Kidney (tissue), 14 donors: ENCODE data around the gene ITIH1. TPM values are rescaled to one million over a fixed set of nuclear protein-coding genes. Genes with fewer than 3 reads are reported as not detected.

Experiments
- DNase-seq, 5 donors: peaks; one replicate each; pipeline ENCODE4 v3.0.0-alpha.2; 2013 to 2020
- FAIRE-seq: peaks from 2 replicates; lab custom pipeline; 2012; peaks lifted over from hg19 to GRCh38; lab: Jason Lieb, UNC
- H3K27ac ChIP-seq, 2 donors: one replicate each; pipeline ENCODE4 v1.7.0; 2013; ENCODE audit warnings: low read depth in 2 of 2, low read length in 2 of 2, inconsistent platforms in 1 of 2
- H3K27me3 ChIP-seq: one replicate; pipeline ENCODE4 v1.7.1; 2013; ENCODE audit warnings: low read length, inconsistent platforms; ENCODE audit not compliant: control insufficient read depth, insufficient read depth
- H3K36me3 ChIP-seq, 3 donors: one replicate each; pipeline versions ENCODE4 v1.7.0 to v1.7.1; 2013; ENCODE audit warnings: low read length in 3 of 3, control low read depth in 1 of 3, inconsistent platforms in 1 of 3; ENCODE audit not compliant: insufficient read depth in 3 of 3, control insufficient read depth in 2 of 3
- H3K4me1 ChIP-seq, 3 donors: one replicate each; pipeline versions ENCODE4 v1.7.0 to v1.7.1; 2013; ENCODE audit warnings: low read length in 3 of 3, inconsistent platforms in 1 of 3, low read depth in 1 of 3; ENCODE audit not compliant: control insufficient read depth in 2 of 3, insufficient read depth in 2 of 3
- H3K4me3 ChIP-seq, 3 donors: one replicate each; pipeline versions ENCODE4 v1.7.0 to v1.8.1; 2013; ENCODE audit warnings: low read length in 3 of 3, control low read depth in 1 of 3, inconsistent platforms in 1 of 3
- H3K9ac ChIP-seq, 3 donors: one replicate each; pipeline versions ENCODE4 v1.7.0 to v1.7.1; 2013; ENCODE audit warnings: low read length in 3 of 3, control low read depth in 1 of 3, inconsistent platforms in 1 of 3
- H3K9me3 ChIP-seq, 3 donors: one replicate each; pipeline versions ENCODE4 v1.7.0 to v1.7.1; 2013; ENCODE audit warnings: low read length in 3 of 3, control low read depth in 1 of 3, inconsistent platforms in 1 of 3; ENCODE audit not compliant: control insufficient read depth in 2 of 3, insufficient read depth in 1 of 3
- CTCF ChIP-seq: IDR thresholded peaks from 3 replicates; pipeline ENCODE4 v1.5.1; 2012; ENCODE audit warnings: mild to moderate bottlenecking, moderate library complexity, borderline replicate concordance; ENCODE audit not compliant: insufficient read depth; ENCODE audit errors: extremely low read depth
- intact Hi-C: fragments of 100-400 bp; cut with DNase I; formaldehyde crosslinking; loops from one replicate; pipeline ENCODE4 v1.11.1; 2022
- polyA plus RNA-seq: library from polyadenylated mRNA; stranded (reverse); fragments of 350-450 nt; fragmentation: Illumina TruSeq; extraction: RNeasy Lipid Tissue Mini Kit (QIAGEN cat#74804); gene quantifications from one replicate; pipeline ENCODE4 v1.2.3, GENCODE V29; 2014; ENCODE audit warnings: low read depth, low replicate concordance; ENCODE audit not compliant: insufficient read depth
- total RNA-seq: library from RNA; stranded (reverse); fragmentation: NEBNext Ultra II Directional; extraction: Animal tissue kit (Norgen Biotek cat#: 25700); gene quantifications from one replicate; pipeline ENCODE4 v1.2.1, GENCODE V29; 2021
- donor health status: control.
- donor health status: control.
- donor health status: control.
- donor health status: control.
- donor health status: control.
- donor health status: DM: yes; HTN: yes; CAD: no.
- donor health status: Normal renal cell carcinoma (clear cell type).

Gene ITIH1
- total and polyA plus RNA-seq, 2 donors from 2014 or later = 0.22 TPM; not detected in 1

DNA sequence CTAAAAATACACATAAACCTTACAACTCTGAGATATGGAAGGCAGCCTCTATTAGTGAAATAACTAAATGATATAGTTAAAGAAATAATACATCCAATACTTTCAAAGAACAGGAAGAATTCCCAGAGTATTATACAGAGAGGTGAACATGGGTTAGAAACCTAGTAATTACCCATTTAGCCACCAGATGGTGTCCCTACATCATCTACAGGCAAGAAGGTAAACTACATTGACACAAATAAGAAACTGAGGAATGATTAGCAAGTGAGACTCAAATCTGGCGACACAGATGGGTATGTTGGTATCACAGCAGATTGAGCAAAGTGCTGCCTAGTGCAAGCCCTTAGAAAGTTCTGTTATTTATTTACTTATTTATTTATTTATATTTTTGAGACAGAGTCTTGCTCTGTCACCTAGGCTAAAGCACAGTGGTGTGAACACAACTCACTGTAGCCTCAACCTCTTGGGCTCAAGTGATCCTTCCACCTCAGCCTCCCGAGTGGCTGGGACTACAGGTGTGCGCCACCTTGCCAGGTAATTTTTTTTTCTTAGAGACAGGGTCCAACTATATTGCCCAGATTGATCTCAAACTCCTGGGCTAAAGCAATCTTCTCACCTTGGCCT, 34.9 kb upstream of the ITIH1 start:
- FAIRE-seq = no peak
- peaks cover 0 to 5% (median 0%) of the 10 kb centered on the region in 3 donors for H3K4me1 ChIP-seq
- intact Hi-C loops = no loop called here
- H3K27ac ChIP-seq = no peak overlapping the region
- H3K36me3 ChIP-seq = peaks cover 11 to 35% (median 25%) of the 10 kb centered on the region in 3 donors
- peak; percentile 43 for TF ChIP-seq CTCF
- DNase-seq = peak in 2 of 5 donors; percentile 14 to 34
- H3K27me3 ChIP-seq = no peaks in the 10 kb centered on the region
- no peaks in the 10 kb centered on the region for H3K9me3 ChIP-seq
- no peak overlapping the region for H3K4me3 ChIP-seq
- H3K9ac ChIP-seq = no peak overlapping the region

- H3K36me3 ChIP-seq = peaks cover 9 to 35% (median 25%) of the 10 kb centered on the region in 3 donors
- FAIRE-seq (no peak), DNase-seq (no peak)
- H3K9ac ChIP-seq = no peak overlapping the region
- no peaks in the 10 kb centered on the region for H3K27me3 ChIP-seq
- intact Hi-C loops = no loop called here
- peak overlapping the region; percentile 13 to 14 for H3K27ac ChIP-seq
- peaks cover 0 to 5% (median 0%) of the 10 kb centered on the region in 3 donors for H3K4me1 ChIP-seq
- no peaks in the 10 kb centered on the region for H3K9me3 ChIP-seq
- no peak overlapping the region for H3K4me3 ChIP-seq
- no peak for TF ChIP-seq CTCF
Observed at GRCh38 chr3:52743152-52743551, 34.2 kb upstream of the ITIH1 start.

DNA sequence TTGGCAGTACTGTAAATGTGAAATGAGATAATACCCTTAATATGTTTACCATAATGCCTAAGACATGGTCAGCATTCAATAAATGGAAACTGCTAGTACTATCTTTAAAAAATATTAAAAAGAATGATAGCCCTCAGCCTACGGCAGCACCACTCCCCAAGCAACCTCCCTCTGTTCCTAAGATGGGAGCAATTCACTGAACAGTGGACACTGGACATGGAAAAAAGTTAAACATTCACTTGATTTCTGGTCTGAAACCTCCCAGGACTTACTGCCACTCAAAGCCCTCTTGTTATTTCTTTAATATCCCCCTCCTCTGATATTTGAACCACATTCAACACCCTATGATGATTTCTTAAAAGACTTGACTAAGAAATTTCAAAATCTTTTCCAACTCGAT, 33.7 kb upstream of the ITIH1 start:
- Histone ChIP-seq H3K9ac (no peak overlapping the region), H3K27me3 (no peaks in the 10 kb centered on the region), H3K27ac (peak overlapping the region in 1 of 2 donors; percentile 14), H3K4me3 (no peak overlapping the region), H3K9me3 (no peaks in the 10 kb centered on the region), H3K36me3 (peaks cover 9 to 40% (median 26%) of the 10 kb centered on the region in 3 donors), H3K4me1 (peaks cover 0 to 5% (median 0%) of the 10 kb centered on the region in 3 donors)
- intact Hi-C loops = no loop called here
- TF ChIP-seq CTCF = no peak
- DNase-seq (peak in 1 of 5 donors; percentile 1), FAIRE-seq (no peak)
